Upper lobe of left lung (tissue), 4 donors: ENCODE data around the gene CEP41.

Experiments used
- CTCF ChIP-seq, 6 experiments: fragments of 450-650 bp in 4 of 6; fragments of 200-600 bp in 2 of 6; sonication (generic) in 2 of 6; IDR thresholded peaks; one replicate each; pipeline ENCODE4 v1.5.1; 2016 to 2019; ENCODE audit warnings: antibody characterized with exemption in 6 of 6
- EP300 ChIP-seq, 4 donors: sonication (generic); formaldehyde crosslinking; IDR thresholded peaks; one replicate each; pipeline ENCODE4 v1.5.1; 2017; ENCODE audit warnings: antibody characterized with exemption in 4 of 4, control low read depth in 2 of 4
- POLR2A ChIP-seq, 4 donors: fragments of 450-650 bp; IDR thresholded peaks; one replicate each; pipeline ENCODE4 v1.5.1; 2016 to 2017; ENCODE audit warnings: antibody characterized with exemption in 4 of 4, mild to moderate bottlenecking in 2 of 4
- POLR2AphosphoS5 ChIP-seq, 2 donors: sonication (generic); formaldehyde crosslinking; IDR thresholded peaks; one replicate each; pipeline ENCODE4 v1.5.1; 2017; ENCODE audit warnings: antibody characterized with exemption in 2 of 2

- TF ChIP-seq CTCF (IDR thresholded peaks at IDR 0.05): no peak
- no peak for TF ChIP-seq POLR2A (IDR thresholded peaks at IDR 0.05)
- TF ChIP-seq EP300 (IDR thresholded peaks at IDR 0.05): no peak
- TF ChIP-seq POLR2AphosphoS5 (IDR thresholded peaks at IDR 0.05): no peak
These were observed 68.2 kb downstream of the CEP41 start for GRCh38 chr7:130372402-130373165.
